CD4-positive, alpha-beta T cell treated with Interleukin-6 at 100 ng/mL for 8 hours (primary cell): Measurements from ENCODE around the gene SOCS3.

ENCODE experiments used
- DNase-seq: peaks from one replicate; pipeline ENCODE4 v3.0.0-alpha.2; 2020; ENCODE audit warnings: mixed read lengths, low spot score

SOCS3 gene

GRCh38 chr17:78307887-78308638 is 51.8 kb downstream of the SOCS3 start:
- DNase-seq: no peak

- DNase-seq: no peak
Measured at GRCh38 chr17:78306913-78307312, 53.0 kb downstream of the SOCS3 start.
